ENCODE data around the gene BAZ1A.

- TF ChIP-seq EZH2 (IDR thresholded peaks at IDR 0.05; ENCODE audit: low read depth, low read length, severe bottlenecking) (no peak), CTCF (IDR thresholded peaks at IDR 0.05; ENCODE audit: control extremely low read depth in 1 of 3, insufficient read depth in 1 of 3, low read depth in 1 of 3, low read length in 3 of 3) (no peak), GABPA (IDR thresholded peaks at IDR 0.05; ENCODE audit: borderline replicate concordance, insufficient read depth, low read length) (no peak), ATF2 (IDR thresholded peaks at IDR 0.05; ENCODE audit: low read length) (no peak), POLR2AphosphoS5 (IDR thresholded peaks at IDR 0.05; ENCODE audit: low read depth, low read length) (no peak), E2F6 (IDR thresholded peaks at IDR 0.05) (no peak), POLR2A (IDR thresholded peaks at IDR 0.05; ENCODE audit: control extremely low read depth in 1 of 2, low read depth in 2 of 2, low read length in 2 of 2) (no peak)
Measured at GRCh38 chr14:34754687-34755086, 120.5 kb downstream of the BAZ1A start.
